ENCODE results near the gene CXCL5.

- TF ChIP-seq POLR2AphosphoS5 (IDR thresholded peaks at IDR 0.05; ENCODE audit: low read depth, low read length) (no peak), POLR2A (IDR thresholded peaks at IDR 0.05; ENCODE audit: low read depth, low read length) (no peak)
These were observed 20.3 kb upstream of the CXCL5 start for GRCh38 chr4:74018771-74019170.
